Activated B cell treated with CpG ODN at 0.5 μM for 24 hours (primary cell): ENCODE results near the gene MYMK. TPM values are rescaled to one million over a fixed set of nuclear protein-coding genes. Genes with fewer than 3 reads are reported as not detected.

Source experiments
- ATAC-seq: fragments of 200-7000 bp; cut with Tn5 transposase; one replicate; pipeline ENCODE4 v1.10.0; 2021; ENCODE audit warnings: low read depth, mild to moderate bottlenecking, moderate library complexity
- CTCF ChIA-PET: fragments of 350-600 bp; sonication (Branson Sonifier 250); formaldehyde crosslinking; loops from one replicate; lab custom pipeline; 2021; ENCODE audit warnings: antibody characterized with exemption; lab: Charles Lee
- POLR2A ChIA-PET: fragments of 350-600 bp; sonication (Branson Sonifier 250); formaldehyde crosslinking; loops from one replicate; lab custom pipeline; 2021; ENCODE audit warnings: antibody characterized with exemption; lab: Charles Lee
- DNase-seq: peaks from one replicate; pipeline ENCODE4 v3.0.0; 2022
- H3K27ac Mint-ChIP-seq: one replicate; pipeline ENCODE4 v1.8.0; 2020; ENCODE audit warnings: mixed read lengths
- H3K27me3 Mint-ChIP-seq: one replicate; pipeline ENCODE4 v1.8.0; 2021; ENCODE audit warnings: mixed read lengths
- H3K36me3 Mint-ChIP-seq: one replicate; pipeline ENCODE4 v1.8.0; 2021; ENCODE audit warnings: low read depth, mixed read lengths
- H3K4me1 Mint-ChIP-seq: one replicate; pipeline ENCODE4 v1.8.0; 2021; ENCODE audit warnings: mixed read lengths
- H3K4me3 Mint-ChIP-seq: one replicate; pipeline ENCODE4 v1.8.0; 2020; ENCODE audit warnings: mild to moderate bottlenecking, mixed read lengths
- H3K9me3 Mint-ChIP-seq: one replicate; pipeline ENCODE4 v1.8.0; 2020; ENCODE audit warnings: mixed read lengths
- intact Hi-C: fragments of 100-400 bp; cut with micrococcal nuclease; formaldehyde crosslinking; loops from one replicate; pipeline ENCODE4 v1.15.1; 2024
- total RNA-seq: library from RNA; stranded (reverse); gene quantifications from 2 replicates; pipeline ENCODE4 v1.2.3, GENCODE V29; 2022
- TF ChIP-seq, protein P1 (sequence below): fragments of 200-600 bp; IDR thresholded peaks from one replicate; pipeline ENCODE4 v1.8.0; 2022; ENCODE audit warnings: antibody characterized with exemption, mild to moderate bottlenecking

Gene MYMK
- total RNA-seq, 1 donor from 2014 or later: not detected

GRCh38 chr9:133571391-133571890 lies 46.7 kb upstream of the MYMK start:
- Mint-ChIP-seq H3K9me3 (no peaks in the 10 kb centered on the region), H3K36me3 (no peaks in the 10 kb centered on the region), H3K27me3 (peaks cover 20% of the 10 kb centered on the region), H3K27ac (no peak overlapping the region), H3K4me1 (no peaks in the 10 kb centered on the region), H3K4me3 (no peak overlapping the region)
- intact Hi-C loops: no loop called here
- TF ChIP-seq, protein P1, sequence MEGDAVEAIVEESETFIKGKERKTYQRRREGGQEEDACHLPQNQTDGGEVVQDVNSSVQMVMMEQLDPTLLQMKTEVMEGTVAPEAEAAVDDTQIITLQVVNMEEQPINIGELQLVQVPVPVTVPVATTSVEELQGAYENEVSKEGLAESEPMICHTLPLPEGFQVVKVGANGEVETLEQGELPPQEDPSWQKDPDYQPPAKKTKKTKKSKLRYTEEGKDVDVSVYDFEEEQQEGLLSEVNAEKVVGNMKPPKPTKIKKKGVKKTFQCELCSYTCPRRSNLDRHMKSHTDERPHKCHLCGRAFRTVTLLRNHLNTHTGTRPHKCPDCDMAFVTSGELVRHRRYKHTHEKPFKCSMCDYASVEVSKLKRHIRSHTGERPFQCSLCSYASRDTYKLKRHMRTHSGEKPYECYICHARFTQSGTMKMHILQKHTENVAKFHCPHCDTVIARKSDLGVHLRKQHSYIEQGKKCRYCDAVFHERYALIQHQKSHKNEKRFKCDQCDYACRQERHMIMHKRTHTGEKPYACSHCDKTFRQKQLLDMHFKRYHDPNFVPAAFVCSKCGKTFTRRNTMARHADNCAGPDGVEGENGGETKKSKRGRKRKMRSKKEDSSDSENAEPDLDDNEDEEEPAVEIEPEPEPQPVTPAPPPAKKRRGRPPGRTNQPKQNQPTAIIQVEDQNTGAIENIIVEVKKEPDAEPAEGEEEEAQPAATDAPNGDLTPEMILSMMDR: no peak
- DNase-seq (no peak), ATAC-seq (no peak)
- CTCF ChIA-PET: no interaction called here
- POLR2A ChIA-PET: no interaction called here

GRCh38 chr9:133570691-133571080 lies 45.9 kb upstream of the MYMK start:
- no peak overlapping the region for H3K4me3 Mint-ChIP-seq
- no peak for ATAC-seq

DNA sequence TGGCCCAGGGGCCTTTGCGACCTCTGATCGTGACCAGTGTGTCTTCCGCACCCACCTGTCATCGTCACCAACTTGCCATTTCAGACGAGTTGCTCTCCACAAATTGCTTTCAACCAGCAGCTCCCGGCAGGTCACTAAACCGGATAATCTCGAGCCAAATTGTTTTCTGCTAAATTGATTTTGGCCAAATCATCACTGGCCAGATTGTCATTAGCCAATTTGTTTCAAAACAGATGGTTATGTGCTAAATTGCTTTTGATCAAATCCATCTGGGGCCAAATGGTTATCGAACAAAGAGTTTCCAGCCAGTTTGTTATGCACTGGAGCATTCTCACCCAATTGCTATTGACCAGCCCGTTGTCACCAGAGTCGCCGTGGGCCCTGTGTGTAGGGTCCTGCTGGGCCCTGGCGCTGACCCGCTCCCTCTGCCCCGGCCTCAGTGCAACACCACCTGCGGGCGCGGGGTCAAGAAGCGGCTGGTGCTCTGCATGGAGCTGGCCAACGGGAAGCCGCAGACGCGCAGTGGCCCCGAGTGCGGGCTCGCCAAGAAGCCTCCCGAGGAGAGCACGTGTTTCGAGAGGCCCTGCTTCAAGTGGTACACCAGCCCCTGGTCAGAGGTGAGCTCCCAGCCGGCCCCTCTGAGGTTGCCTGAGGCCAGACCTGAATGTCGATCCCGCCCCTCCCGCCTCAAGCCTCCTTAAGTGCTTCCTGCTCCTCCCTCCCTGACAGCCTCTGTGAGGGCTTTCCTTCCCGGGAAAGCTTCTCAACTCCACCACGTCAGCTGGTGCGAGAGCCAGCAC lies 45.3 kb upstream of the MYMK start:
- POLR2A ChIA-PET: no interaction called here
- CTCF ChIA-PET: no interaction called here
- TF ChIP-seq, protein P1: no peak

More at GRCh38 chr9:133570691-133571080, 45.9 kb upstream of the MYMK start:
- TF ChIP-seq, protein P1: no peak
- CTCF ChIA-PET: no interaction called here
- no peaks in the 10 kb centered on the region for H3K4me1 Mint-ChIP-seq
- DNase-seq: no peak
- intact Hi-C loops: no loop called here
- POLR2A ChIA-PET: no interaction called here
- H3K9me3 Mint-ChIP-seq: no peaks in the 10 kb centered on the region
- peaks cover 15% of the 10 kb centered on the region for H3K27me3 Mint-ChIP-seq
- no peaks in the 10 kb centered on the region for H3K36me3 Mint-ChIP-seq
- no peak overlapping the region for H3K27ac Mint-ChIP-seq

DNA sequence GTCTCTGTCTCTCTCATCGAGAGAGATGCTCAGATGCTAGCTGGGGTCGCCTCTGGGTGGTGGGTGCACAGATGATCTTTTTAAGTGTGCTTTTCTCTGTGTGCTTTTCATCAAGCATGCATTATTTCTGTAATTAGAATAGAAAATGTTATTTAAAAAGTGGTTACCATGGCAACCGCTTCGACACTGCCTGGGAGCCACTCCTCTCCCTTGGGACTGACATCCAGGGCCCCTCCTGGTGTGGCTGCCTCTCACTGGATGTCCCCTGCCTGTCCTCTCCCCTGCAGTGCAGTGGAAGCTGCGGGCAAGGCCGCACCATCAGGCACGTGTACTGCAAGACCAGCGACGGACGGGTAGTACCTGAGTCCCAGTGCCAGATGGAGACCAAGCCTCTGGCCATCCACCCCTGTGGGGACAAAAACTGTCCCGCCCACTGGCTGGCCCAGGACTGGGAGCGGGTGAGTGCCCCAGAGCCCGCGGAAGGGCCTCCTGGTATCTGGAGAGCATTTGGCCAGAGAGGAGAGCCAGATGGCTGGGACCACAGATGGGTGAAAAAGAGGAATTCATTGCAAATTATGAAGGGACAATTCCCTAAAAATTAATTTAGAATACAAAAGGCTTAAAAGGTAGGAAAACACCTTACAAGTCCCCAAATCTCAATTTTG lies 44.5 kb upstream of the MYMK start:
- ATAC-seq: no peak
- H3K27me3 Mint-ChIP-seq: peaks cover 6% of the 10 kb centered on the region
- H3K27ac Mint-ChIP-seq: no peak overlapping the region
- POLR2A ChIA-PET: no interaction called here
- H3K4me3 Mint-ChIP-seq: no peak overlapping the region
- intact Hi-C loops: no loop called here
- TF ChIP-seq, protein P1: no peak
- H3K36me3 Mint-ChIP-seq: no peaks in the 10 kb centered on the region
- no peaks in the 10 kb centered on the region for H3K4me1 Mint-ChIP-seq
- CTCF ChIA-PET: no interaction called here
- no peaks in the 10 kb centered on the region for H3K9me3 Mint-ChIP-seq
- no peak for DNase-seq

More for the DNA sequence above, 45.3 kb upstream of the MYMK start:
- Mint-ChIP-seq H3K36me3 (no peaks in the 10 kb centered on the region), H3K27ac (no peak overlapping the region), H3K4me1 (no peaks in the 10 kb centered on the region), H3K9me3 (no peaks in the 10 kb centered on the region), H3K27me3 (peaks cover 10% of the 10 kb centered on the region), H3K4me3 (no peak overlapping the region)
- intact Hi-C loops: no loop called here
- DNase-seq (no peak), ATAC-seq (no peak)

DNA sequence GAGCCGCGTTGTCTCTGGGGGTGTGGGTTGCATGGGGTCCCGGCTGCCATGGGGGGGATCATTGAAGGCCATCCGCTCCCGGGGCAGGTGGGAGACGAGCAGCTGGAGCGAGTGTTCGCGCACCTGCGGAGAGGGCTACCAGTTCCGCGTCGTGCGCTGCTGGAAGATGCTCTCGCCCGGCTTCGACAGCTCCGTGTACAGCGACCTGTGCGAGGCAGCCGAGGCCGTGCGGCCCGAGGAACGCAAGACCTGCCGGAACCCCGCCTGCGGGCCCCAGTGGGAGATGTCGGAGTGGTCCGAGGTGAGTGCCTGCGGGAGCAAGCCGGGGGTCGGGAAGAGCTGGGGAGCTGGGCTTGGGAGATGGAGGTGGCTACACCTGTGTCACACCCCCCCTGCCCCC lies 43.4 kb upstream of the MYMK start:
- DNase-seq (no peak), ATAC-seq (no peak)
- no peak overlapping the region for H3K27ac Mint-ChIP-seq
- no peak overlapping the region for H3K4me3 Mint-ChIP-seq
- no peaks in the 10 kb centered on the region for H3K36me3 Mint-ChIP-seq
- POLR2A ChIA-PET: no interaction called here
- H3K4me1 Mint-ChIP-seq: peaks cover 5% of the 10 kb centered on the region
- CTCF ChIA-PET: no interaction called here
- intact Hi-C loops: no loop called here
- H3K9me3 Mint-ChIP-seq: no peaks in the 10 kb centered on the region
- H3K27me3 Mint-ChIP-seq: peaks cover 3% of the 10 kb centered on the region
- TF ChIP-seq, protein P1: no peak
